ENCODE measurements around the gene UGGT1. TPM values are rescaled to one million over a fixed set of nuclear protein-coding genes. Genes with fewer than 3 reads are reported as not detected.
A peak's percentile ranks its signal among the peaks of the same experiment; 100 is the strongest.

Gene UGGT1
- total and polyA plus RNA-seq, 9 of the 15 experiments (the other 6 are each of a cell fraction or from before 2014, with no cell fraction given) = 5.1 to 56.4 (median 37.9) TPM

DNA sequence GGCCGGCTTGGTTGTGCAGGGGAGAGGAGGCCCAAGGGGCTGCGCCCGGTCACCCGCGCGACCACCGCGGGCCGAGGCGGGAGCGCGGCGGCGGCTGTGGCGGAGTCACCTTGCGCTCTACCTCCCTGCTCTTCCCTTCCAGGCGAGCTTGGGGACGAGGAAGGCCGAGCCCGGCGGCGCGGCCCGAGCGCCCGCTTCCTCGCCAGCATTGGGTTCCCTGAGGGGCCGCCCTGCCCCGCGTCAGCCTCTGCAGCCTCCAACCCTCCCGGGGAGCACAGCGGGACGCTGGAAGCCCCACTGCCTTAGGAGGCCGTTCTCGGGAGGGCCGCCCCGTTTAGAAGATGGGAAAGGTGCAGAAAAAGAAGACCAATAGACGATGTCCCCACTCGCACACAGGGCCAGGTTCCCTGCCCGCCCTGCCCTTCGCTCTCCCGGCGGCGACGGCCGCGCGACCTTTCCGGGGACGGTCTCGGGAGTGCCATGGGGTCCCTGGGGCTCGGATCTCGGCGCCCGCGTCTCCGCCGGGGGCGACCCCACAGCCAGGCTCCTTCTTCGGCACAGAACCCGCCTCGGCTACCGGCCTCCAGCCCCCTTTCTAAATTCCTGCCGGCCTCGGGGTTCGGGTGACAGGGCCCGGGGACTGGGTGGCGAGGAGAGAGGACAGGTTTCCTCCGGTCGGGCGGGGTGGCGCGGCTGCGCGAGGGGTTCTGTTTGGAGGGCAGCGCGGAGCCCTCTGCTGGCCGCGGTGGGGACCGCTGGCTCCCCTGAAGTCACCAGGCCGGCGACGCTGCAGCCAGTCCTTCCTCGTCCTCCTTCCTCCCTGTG lies 142.2 kb downstream of the UGGT1 start (continued):
- no peak for TF ChIP-seq SMAD2 (IDR thresholded peaks at IDR 0.05; ENCODE audit: low read depth, low read length)
- TF ChIP-seq SMC3 (conservative IDR thresholded peaks at IDR 0.05; ENCODE audit: insufficient read depth, low read depth, low read length) = peak; percentile 84
- peak; percentile 32 for TF ChIP-seq CCNT2 (IDR thresholded peaks at IDR 0.05; ENCODE audit: borderline replicate concordance, extremely low read depth, insufficient read length, low read depth, low read length)
- TF ChIP-seq NUFIP1 (IDR thresholded peaks at IDR 0.05; ENCODE audit: partially characterized antibody) = no peak
- no peak for TF ChIP-seq CBX1 (IDR thresholded peaks at IDR 0.05; ENCODE audit: low read depth)
- TF ChIP-seq CREM (IDR thresholded peaks at IDR 0.05; ENCODE audit: low read depth) = peak; percentile 58
- TF ChIP-seq STAG1 (CRISPR knock-in tag; IDR thresholded peaks at IDR 0.05; ENCODE audit: borderline replicate concordance) = 0 out of 2 replicates have a peak, but pooled peaks have one; percentile 44
- TF ChIP-seq L3MBTL2 (IDR thresholded peaks at IDR 0.05) = peak; percentile 23; the same call in 1 of the 2 replicates
- 0 out of 2 replicates have a peak, but pooled peaks have one; percentile 2 for TF ChIP-seq JUND (IDR thresholded peaks at IDR 0.05; ENCODE audit: borderline replicate concordance, low read depth, low read length)
- no peak; the same call in 2 of the 3 replicates for TF ChIP-seq JUND (tag; IDR thresholded peaks at IDR 0.05; ENCODE audit: borderline replicate concordance, low read depth, low read length)
- no peak for TF ChIP-seq ZNF75A (CRISPR knock-in tag; IDR thresholded peaks at IDR 0.05)
- 0 out of 2 replicates have a peak, but pooled peaks have one; percentile 36 for TF ChIP-seq MYC (IDR thresholded peaks at IDR 0.05; ENCODE audit: low read depth, low read length)
- no peak for TF ChIP-seq MYC (CRISPR knock-in tag; IDR thresholded peaks at IDR 0.05; ENCODE audit: borderline replicate concordance, low read depth)
- TF ChIP-seq ZNF140 (CRISPR knock-in tag; IDR thresholded peaks at IDR 0.05) = no peak
- TF ChIP-seq, protein P1, sequence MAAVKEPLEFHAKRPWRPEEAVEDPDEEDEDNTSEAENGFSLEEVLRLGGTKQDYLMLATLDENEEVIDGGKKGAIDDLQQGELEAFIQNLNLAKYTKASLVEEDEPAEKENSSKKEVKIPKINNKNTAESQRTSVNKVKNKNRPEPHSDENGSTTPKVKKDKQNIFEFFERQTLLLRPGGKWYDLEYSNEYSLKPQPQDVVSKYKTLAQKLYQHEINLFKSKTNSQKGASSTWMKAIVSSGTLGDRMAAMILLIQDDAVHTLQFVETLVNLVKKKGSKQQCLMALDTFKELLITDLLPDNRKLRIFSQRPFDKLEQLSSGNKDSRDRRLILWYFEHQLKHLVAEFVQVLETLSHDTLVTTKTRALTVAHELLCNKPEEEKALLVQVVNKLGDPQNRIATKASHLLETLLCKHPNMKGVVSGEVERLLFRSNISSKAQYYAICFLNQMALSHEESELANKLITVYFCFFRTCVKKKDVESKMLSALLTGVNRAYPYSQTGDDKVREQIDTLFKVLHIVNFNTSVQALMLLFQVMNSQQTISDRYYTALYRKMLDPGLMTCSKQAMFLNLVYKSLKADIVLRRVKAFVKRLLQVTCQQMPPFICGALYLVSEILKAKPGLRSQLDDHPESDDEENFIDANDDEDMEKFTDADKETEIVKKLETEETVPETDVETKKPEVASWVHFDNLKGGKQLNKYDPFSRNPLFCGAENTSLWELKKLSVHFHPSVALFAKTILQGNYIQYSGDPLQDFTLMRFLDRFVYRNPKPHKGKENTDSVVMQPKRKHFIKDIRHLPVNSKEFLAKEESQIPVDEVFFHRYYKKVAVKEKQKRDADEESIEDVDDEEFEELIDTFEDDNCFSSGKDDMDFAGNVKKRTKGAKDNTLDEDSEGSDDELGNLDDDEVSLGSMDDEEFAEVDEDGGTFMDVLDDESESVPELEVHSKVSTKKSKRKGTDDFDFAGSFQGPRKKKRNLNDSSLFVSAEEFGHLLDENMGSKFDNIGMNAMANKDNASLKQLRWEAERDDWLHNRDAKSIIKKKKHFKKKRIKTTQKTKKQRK (IDR thresholded peaks at IDR 0.05; ENCODE audit: borderline replicate concordance, low read depth, low read length) = no peak
- no peak for TF ChIP-seq ERF (CRISPR knock-in tag; IDR thresholded peaks at IDR 0.05)
- no peak for TF ChIP-seq ZBED1 (IDR thresholded peaks at IDR 0.05)
- TF ChIP-seq ZNF668 (CRISPR knock-in tag; IDR thresholded peaks at IDR 0.05) = no peak
- TF ChIP-seq, protein P2, sequence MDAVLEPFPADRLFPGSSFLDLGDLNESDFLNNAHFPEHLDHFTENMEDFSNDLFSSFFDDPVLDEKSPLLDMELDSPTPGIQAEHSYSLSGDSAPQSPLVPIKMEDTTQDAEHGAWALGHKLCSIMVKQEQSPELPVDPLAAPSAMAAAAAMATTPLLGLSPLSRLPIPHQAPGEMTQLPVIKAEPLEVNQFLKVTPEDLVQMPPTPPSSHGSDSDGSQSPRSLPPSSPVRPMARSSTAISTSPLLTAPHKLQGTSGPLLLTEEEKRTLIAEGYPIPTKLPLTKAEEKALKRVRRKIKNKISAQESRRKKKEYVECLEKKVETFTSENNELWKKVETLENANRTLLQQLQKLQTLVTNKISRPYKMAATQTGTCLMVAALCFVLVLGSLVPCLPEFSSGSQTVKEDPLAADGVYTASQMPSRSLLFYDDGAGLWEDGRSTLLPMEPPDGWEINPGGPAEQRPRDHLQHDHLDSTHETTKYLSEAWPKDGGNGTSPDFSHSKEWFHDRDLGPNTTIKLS (IDR thresholded peaks at IDR 0.05; ENCODE audit: borderline replicate concordance, low read depth) = no peak
- TF ChIP-seq ZSCAN29 (IDR thresholded peaks at IDR 0.05) = no peak
- TF ChIP-seq PTTG1 (tag; IDR thresholded peaks at IDR 0.05; ENCODE audit: low read depth) = no peak
- TF ChIP-seq ZNF253 (CRISPR knock-in tag; conservative IDR thresholded peaks at IDR 0.05) = no peak
- 0 out of 2 replicates have a peak, but pooled peaks have one; percentile 46 for TF ChIP-seq ZBTB7A (IDR thresholded peaks at IDR 0.05; ENCODE audit: borderline replicate concordance, control insufficient read depth, low read depth, low read length)
